Activated CD8-positive, alpha-beta T cell treated with anti-CD3 and anti-CD28 coated beads, Interleukin-2, amount 10 ng/mL, durations not matched to agents 7 days and 5 days (primary cell): ENCODE measurements around the gene GCK. TPM values are rescaled to one million over a fixed set of nuclear protein-coding genes. Genes with fewer than 3 reads are reported as not detected.

Experiments used
- ATAC-seq: fragments of 150-1000 bp; cut with Tn5 transposase; one replicate; pipeline ENCODE4 v1.10.0; 2021; ENCODE audit warnings: moderate library complexity
- CTCF ChIA-PET: fragments of 350-600 bp; sonication (Branson Sonifier 250); formaldehyde crosslinking; loops from one replicate; lab custom pipeline; 2021; ENCODE audit warnings: antibody characterized with exemption; lab: Charles Lee
- POLR2A ChIA-PET: fragments of 350-600 bp; sonication (Branson Sonifier 250); formaldehyde crosslinking; loops from one replicate; lab custom pipeline; 2021; ENCODE audit warnings: antibody characterized with exemption; lab: Charles Lee
- DNase-seq: peaks from one replicate; pipeline ENCODE4 v3.0.0-alpha.2; 2020
- H3K27ac Mint-ChIP-seq: one replicate; pipeline ENCODE4 v1.8.0; 2021; ENCODE audit warnings: mild to moderate bottlenecking, mixed read lengths
- H3K27me3 Mint-ChIP-seq: one replicate; pipeline ENCODE4 v1.8.0; 2021; ENCODE audit warnings: low read depth, mixed read lengths
- H3K36me3 Mint-ChIP-seq: one replicate; pipeline ENCODE4 v1.8.0; 2021; ENCODE audit warnings: low read depth, mixed read lengths
- H3K4me1 Mint-ChIP-seq: one replicate; pipeline ENCODE4 v1.8.0; 2021; ENCODE audit warnings: low read depth, mixed read lengths
- H3K4me3 Mint-ChIP-seq: one replicate; pipeline ENCODE4 v1.8.0; 2021; ENCODE audit warnings: mild to moderate bottlenecking, mixed read lengths
- H3K9me3 Mint-ChIP-seq: one replicate; pipeline ENCODE4 v1.8.0; 2022; ENCODE audit warnings: mixed read lengths; ENCODE audit not compliant: insufficient read depth
- total RNA-seq, 2 experiments: library from RNA; stranded (reverse); gene quantifications; one replicate each; pipeline ENCODE4 v1.2.3, GENCODE V29; 2021

Gene GCK
- total RNA-seq, result not detected

DNA sequence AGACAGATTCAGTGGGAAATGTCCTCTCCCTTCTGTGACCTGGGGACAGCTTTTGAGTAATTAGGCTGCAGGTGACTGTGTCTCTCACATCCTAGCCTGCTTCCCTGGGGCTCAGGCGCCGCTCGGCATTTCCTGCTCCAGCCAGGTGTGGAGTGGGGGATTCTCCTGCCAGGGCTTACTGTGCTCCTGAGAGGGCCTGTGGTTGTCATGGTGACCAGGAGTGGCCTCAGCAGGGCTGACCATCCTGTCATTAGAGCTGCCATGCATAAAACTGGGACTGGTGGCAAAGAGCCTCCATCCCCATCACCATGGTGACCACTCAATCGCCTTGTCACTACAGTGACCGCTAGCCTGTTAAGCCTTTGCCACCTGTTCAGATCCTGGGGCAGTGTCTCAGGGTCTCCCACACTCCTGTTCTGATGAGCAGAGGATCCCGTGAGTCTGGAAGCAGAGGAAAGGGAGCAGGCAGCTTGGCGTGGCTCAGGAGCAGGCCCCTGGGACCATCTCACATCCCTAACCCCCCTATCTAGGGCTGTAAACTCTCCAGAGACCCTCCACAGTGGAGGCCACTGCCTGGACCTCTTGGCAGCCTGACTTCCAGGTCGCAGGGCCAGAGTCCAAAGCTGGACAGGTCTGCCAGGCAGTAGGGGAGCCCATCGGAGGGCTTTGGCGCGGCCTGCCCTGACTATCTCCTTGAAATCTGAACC is at the start of gene GCK:
GCK (minus strand) TSS at position 154 of the 707 bp plus-strand sequence. CDS start 486 bp downstream, outside the sequence.
- Mint-ChIP-seq H3K9me3 (no peaks in the 10 kb centered on the region), H3K36me3 (no peaks in the 10 kb centered on the region), H3K4me1 (peaks cover 2% of the 10 kb centered on the region), H3K27ac (no peak within 1 kb of the TSS), H3K27me3 (peaks cover 6% of the 10 kb centered on the region), H3K4me3 (no peak within 1 kb of the TSS)
- POLR2A ChIA-PET, result no interaction called here
- CTCF ChIA-PET, result no interaction called here
- DNase-seq (no peak), ATAC-seq (no peak)

- no peak overlapping the region for H3K27ac Mint-ChIP-seq
- CTCF ChIA-PET, result no interaction called here
- POLR2A ChIA-PET, result no interaction called here
- H3K36me3 Mint-ChIP-seq, result no peaks in the 10 kb centered on the region
- no peak for ATAC-seq
- H3K4me3 Mint-ChIP-seq, result no peak overlapping the region
- DNase-seq, result no peak
- peaks cover 6% of the 10 kb centered on the region for H3K4me1 Mint-ChIP-seq
- H3K9me3 Mint-ChIP-seq, result no peaks in the 10 kb centered on the region
- no peaks in the 10 kb centered on the region for H3K27me3 Mint-ChIP-seq
These were observed 49.0 kb upstream of the GCK start for GRCh38 chr7:44238116-44238695.

- ATAC-seq (no peak), DNase-seq (no peak)
- Mint-ChIP-seq H3K27ac (no peak overlapping the region), H3K36me3 (no peaks in the 10 kb centered on the region), H3K9me3 (no peaks in the 10 kb centered on the region), H3K27me3 (no peaks in the 10 kb centered on the region), H3K4me1 (peaks cover 6% of the 10 kb centered on the region), H3K4me3 (no peak overlapping the region)
- POLR2A ChIA-PET, result no interaction called here
- CTCF ChIA-PET, result no interaction called here
These were observed 48.5 kb upstream of the GCK start for GRCh38 chr7:44237696-44238095.

DNA sequence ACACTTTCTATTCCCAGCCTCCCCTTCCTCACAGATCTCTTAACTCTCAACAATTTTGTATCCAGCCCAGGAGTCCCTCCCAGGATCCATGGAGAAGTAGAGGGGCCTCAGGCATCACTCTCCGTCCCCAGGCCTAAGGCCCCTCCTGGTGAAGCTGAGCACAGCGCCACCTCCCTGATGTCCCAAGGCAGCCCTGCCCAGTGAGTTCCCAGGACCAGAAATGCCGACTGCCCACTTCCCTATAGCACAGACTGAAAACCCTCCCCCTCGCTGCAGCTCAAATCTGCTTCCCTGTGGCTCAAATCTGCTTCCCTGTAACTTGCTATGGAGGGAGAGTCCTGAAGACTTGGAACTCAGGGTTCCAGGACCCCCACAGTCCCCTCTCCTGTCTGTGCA is 47.1 kb upstream of the GCK start:
- no peaks in the 10 kb centered on the region for H3K36me3 Mint-ChIP-seq
- POLR2A ChIA-PET, result no interaction called here
- CTCF ChIA-PET, result interaction anchor here (1.4 kb wide), 1 partner anchor 329 kb away, joined by 4 read pairs; no protein-coding TSS in a partner anchor

DNA sequence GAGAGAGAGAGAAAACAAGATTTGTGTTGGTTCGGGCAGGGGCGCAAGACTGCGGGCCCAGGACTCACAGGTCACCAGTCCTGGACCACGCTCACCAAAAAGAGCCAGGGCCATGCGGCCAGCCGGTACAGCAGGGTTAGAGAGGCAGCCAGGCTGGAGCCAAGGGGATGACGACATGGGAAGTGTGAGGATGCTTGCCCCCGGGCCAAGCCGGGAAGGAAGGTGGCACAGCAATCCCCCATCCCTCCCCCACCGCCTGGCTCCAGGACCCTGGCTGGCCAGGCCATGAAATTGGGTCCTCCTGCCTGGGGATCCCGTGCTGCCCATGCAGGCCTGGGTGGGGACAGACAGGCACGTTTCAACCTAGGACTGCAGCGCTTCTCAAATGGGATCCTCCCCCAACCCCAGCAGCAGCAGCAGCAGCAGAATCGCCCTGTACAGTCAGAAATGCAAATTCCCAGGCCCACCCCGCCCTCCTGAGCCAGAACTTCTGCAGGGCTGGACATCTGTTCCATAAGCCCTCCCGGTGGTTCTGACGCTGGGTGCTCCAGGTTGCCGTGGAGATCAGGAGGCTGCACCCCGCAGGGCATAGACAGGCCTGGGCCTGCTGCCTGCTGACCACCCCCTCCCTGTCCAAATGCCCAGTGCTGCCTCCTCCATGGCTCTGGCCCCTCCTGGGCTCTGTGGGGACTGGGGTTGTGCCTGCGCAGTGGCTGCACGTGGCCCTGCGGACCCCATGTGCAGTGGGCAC is 46.5 kb upstream of the GCK start:
- H3K9me3 Mint-ChIP-seq, result no peaks in the 10 kb centered on the region
- ATAC-seq, result no peak
- CTCF ChIA-PET, result interaction anchor here (1.4 kb wide), 1 partner anchor 330 kb away, joined by 4 read pairs; no protein-coding TSS in a partner anchor
- no peaks in the 10 kb centered on the region for H3K36me3 Mint-ChIP-seq
- H3K27me3 Mint-ChIP-seq, result no peaks in the 10 kb centered on the region
- POLR2A ChIA-PET, result no interaction called here
- peaks cover 2% of the 10 kb centered on the region for H3K4me1 Mint-ChIP-seq
- DNase-seq, result no peak
- H3K27ac Mint-ChIP-seq, result no peak overlapping the region
- no peak overlapping the region for H3K4me3 Mint-ChIP-seq

More for the DNA sequence above, 47.1 kb upstream of the GCK start:
- Mint-ChIP-seq H3K4me1 (peaks cover 6% of the 10 kb centered on the region), H3K27ac (no peak overlapping the region), H3K27me3 (no peaks in the 10 kb centered on the region), H3K4me3 (no peak overlapping the region), H3K9me3 (no peaks in the 10 kb centered on the region)
- ATAC-seq (no peak), DNase-seq (no peak)

DNA sequence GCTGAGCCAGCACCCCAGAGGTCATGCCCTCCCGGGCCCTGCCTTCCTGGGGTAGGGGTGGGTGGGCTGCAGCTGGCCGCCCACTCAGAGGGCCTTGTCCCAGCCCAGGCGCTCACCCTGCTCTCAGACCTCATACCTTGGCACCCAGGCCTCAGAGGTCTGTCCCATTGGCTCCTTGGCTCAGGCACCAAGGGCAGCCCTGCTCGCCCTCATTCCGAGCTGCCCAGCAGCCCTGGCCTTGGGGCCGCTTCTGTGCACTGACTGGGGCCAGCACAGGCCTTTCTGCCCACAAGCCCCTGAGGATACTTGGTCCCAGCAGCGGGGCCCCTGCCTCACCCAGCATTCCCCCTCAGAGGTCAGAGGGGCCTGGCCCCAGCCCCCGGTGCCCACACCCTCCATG is 45.8 kb upstream of the GCK start:
- ChIA-PET CTCF (no interaction called here), POLR2A (no interaction called here)
- no peak for ATAC-seq
- no peak for DNase-seq
- H3K36me3 Mint-ChIP-seq, result no peaks in the 10 kb centered on the region
- H3K4me1 Mint-ChIP-seq, result no peaks in the 10 kb centered on the region
- no peak overlapping the region for H3K27ac Mint-ChIP-seq
- H3K9me3 Mint-ChIP-seq, result no peaks in the 10 kb centered on the region
- no peaks in the 10 kb centered on the region for H3K27me3 Mint-ChIP-seq
- no peak overlapping the region for H3K4me3 Mint-ChIP-seq

DNA sequence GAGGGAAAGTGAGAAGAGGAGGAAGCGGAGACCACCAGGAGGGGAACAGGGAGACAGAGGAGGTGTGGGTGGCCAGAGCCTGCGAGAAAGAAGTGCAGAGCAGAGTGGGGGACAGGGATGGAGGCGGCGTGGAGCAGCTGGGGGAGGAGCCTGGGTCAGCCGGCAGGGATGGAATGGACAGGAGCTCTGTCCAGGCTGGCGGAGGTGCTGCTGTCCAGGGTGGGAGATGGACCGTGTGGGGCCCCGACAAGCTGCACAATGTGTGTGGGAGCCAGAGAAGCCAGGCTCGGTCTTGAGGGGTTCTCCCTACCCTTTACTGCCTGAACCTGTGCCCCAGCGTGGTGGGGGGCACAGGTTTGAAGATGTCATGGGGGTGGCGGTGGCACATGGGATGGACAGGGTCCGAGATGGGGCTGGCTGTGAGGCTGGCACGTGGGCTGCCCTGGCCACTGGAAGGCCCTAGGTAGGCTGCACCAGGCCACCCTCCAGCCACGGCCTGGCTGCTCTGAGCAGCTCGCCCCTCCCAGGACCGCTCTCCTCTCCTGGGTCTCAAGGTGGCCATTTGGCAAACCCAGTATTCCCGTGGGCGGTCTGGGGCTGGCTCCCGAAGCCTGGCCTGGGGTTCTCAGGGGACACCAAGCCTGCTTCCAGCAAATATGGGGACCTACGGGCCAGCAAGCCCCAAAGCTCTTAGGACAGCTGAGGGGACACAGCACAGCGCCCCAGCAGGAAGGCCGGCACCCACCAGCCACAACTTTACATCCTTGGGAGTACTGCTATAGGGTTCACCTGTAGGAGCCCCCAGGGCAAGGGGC is 43.9 kb upstream of the GCK start:
- H3K4me3 Mint-ChIP-seq, result no peak overlapping the region
- no peaks in the 10 kb centered on the region for H3K4me1 Mint-ChIP-seq
- no peaks in the 10 kb centered on the region for H3K27me3 Mint-ChIP-seq
- H3K36me3 Mint-ChIP-seq, result no peaks in the 10 kb centered on the region
- DNase-seq (no peak), ATAC-seq (no peak)
- CTCF ChIA-PET, result interaction anchor here (1.0 kb wide), 1 partner anchor 33 kb away, joined by 4 read pairs; the partner anchor contains the start of gene YKT6
- POLR2A ChIA-PET, result no interaction called here
- H3K9me3 Mint-ChIP-seq, result no peaks in the 10 kb centered on the region
- no peak overlapping the region for H3K27ac Mint-ChIP-seq

DNA sequence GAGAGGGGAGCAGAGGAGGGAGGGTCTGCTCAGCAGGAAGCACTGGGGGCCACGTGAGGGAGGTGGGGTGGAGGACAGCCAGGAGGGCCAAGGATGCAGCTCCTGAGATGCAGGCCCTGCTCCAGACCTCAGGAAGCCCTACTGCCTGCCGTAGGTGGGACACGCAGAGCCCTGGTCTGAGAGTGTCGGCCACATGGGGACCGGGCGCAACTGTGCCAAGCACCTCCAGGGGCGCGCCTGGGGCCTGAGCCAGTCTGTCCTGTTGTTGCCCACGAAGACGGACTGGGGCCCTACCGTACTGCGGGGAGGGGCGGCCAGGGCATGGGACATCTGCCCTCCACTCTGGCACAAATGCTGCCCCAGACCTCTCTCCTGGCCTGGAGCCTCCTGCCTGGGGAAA is 43.2 kb upstream of the GCK start:
- Mint-ChIP-seq H3K4me1 (no peaks in the 10 kb centered on the region), H3K4me3 (no peak overlapping the region), H3K36me3 (no peaks in the 10 kb centered on the region), H3K27ac (no peak overlapping the region), H3K27me3 (no peaks in the 10 kb centered on the region), H3K9me3 (no peaks in the 10 kb centered on the region)
- no peak for DNase-seq
- ChIA-PET CTCF (interaction anchor here (1.0 kb wide), 1 partner anchor 32 kb away, joined by 4 read pairs; the partner anchor contains the start of gene YKT6), POLR2A (no interaction called here)
- ATAC-seq, result no peak

DNA sequence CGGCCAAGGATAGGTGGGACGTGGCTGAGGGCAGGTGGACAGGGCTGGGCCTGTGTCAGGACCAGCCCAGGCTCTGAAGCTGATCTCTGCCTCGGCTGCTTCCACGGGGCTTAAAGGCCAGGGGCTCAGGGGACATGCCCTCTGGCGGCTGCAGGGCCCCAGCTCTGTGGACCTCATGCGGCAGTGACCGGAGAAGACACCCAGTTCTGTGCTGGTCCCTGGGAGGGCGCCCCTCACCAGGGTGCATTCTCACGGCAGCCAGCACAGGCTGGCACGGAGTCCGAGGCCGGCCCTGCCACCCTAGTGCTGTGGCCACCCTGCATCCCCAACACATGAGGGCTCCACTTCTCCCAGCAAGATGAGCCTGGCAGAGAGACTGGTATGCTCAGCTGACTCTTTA is 41.8 kb upstream of the GCK start:
- Mint-ChIP-seq H3K4me3 (no peak overlapping the region), H3K27ac (no peak overlapping the region), H3K36me3 (no peaks in the 10 kb centered on the region), H3K9me3 (no peaks in the 10 kb centered on the region), H3K4me1 (no peaks in the 10 kb centered on the region), H3K27me3 (no peaks in the 10 kb centered on the region)
- ChIA-PET POLR2A (no interaction called here), CTCF (no interaction called here)
- no peak for ATAC-seq
- no peak for DNase-seq

DNA sequence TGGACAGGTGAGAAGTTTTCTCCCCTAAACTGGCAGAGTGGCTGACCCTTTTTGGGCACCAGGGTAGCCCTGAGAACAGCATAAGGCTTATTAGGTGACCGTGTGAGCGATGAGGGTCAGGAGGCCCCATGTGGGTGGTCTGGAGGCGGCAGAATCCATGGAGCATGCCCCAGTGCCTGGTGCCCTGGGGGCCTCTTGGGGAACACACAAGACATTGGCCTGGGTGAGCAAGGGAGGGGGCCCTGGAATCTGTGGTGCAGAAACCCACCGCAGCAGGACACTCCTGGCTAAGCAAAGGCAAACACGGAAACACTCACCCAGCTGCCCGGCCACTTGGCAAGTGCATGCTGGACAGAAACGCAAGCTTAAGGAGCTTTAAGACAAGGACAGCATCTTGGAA is 41.0 kb upstream of the GCK start:
- POLR2A ChIA-PET, result no interaction called here
- Mint-ChIP-seq H3K4me1 (no peaks in the 10 kb centered on the region), H3K4me3 (no peak overlapping the region), H3K27me3 (no peaks in the 10 kb centered on the region), H3K9me3 (no peaks in the 10 kb centered on the region), H3K27ac (no peak overlapping the region), H3K36me3 (no peaks in the 10 kb centered on the region)
- DNase-seq (no peak), ATAC-seq (no peak)
- CTCF ChIA-PET, result no interaction called here

- no peak for DNase-seq
- POLR2A ChIA-PET, result no interaction called here
These were observed 40.4 kb upstream of the GCK start for GRCh38 chr7:44229546-44230105.

More at GRCh38 chr7:44229546-44230105, 40.4 kb upstream of the GCK start:
- Mint-ChIP-seq H3K9me3 (no peaks in the 10 kb centered on the region), H3K36me3 (no peaks in the 10 kb centered on the region), H3K27me3 (no peaks in the 10 kb centered on the region), H3K4me1 (no peaks in the 10 kb centered on the region), H3K27ac (no peak overlapping the region), H3K4me3 (no peak overlapping the region)
- CTCF ChIA-PET, result no interaction called here
- no peak for ATAC-seq
